GM18870 (cell line): Measurements from ENCODE around the gene ELMO2.
A peak's percentile ranks its signal among the peaks of the same experiment; 100 is the strongest.

Source experiments
- ATAC-seq: cut with Tn5 transposase; IDR thresholded peaks from one replicate; pipeline ENCODE4 v1.9.1; 2021; ENCODE audit warnings: moderate library complexity; ENCODE audit not compliant: unreplicated experiment

The ELMO2 gene, protein sequence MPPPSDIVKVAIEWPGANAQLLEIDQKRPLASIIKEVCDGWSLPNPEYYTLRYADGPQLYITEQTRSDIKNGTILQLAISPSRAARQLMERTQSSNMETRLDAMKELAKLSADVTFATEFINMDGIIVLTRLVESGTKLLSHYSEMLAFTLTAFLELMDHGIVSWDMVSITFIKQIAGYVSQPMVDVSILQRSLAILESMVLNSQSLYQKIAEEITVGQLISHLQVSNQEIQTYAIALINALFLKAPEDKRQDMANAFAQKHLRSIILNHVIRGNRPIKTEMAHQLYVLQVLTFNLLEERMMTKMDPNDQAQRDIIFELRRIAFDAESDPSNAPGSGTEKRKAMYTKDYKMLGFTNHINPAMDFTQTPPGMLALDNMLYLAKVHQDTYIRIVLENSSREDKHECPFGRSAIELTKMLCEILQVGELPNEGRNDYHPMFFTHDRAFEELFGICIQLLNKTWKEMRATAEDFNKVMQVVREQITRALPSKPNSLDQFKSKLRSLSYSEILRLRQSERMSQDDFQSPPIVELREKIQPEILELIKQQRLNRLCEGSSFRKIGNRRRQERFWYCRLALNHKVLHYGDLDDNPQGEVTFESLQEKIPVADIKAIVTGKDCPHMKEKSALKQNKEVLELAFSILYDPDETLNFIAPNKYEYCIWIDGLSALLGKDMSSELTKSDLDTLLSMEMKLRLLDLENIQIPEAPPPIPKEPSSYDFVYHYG

DNA sequence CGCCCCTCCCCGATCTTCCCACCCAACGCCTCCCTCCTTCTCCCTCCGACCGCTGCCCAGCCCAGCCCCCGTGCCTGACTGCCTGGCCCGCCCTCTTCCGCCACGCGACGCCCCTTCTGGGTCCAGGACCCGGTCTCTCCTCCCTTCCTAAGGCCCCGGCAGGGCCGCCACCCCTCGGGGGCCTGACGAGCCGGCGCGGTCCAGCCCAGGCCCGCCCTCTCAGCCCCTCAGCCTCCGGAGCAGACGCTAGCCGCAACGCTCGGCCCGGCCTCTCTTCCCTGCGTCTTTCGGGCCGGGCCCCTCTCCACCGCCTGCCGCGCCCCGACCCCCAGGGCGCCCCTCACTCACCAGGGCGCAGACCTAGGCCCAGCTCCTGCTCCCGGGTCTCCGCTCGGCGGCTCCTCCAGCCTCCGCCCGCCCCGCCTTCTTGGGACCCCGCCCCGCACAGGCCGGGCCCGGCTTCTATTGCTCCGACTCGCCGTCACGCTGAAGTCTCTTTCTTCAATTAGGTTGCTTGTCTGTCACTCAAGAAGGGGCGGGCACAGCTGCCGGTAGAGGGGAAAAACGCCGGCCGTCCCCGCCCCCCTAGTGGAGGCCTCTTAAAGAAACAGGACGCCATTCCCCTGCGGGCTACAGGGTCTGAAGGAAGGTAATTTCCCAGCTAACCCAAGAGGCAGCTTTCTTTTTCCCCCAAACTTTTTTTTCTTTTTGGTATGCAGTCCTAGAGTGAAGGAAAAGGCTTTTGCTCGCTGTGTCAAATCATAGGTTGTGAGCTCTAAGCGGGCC, at the start of gene ELMO2:
ELMO2 (minus strand) TSS at position 416 of the 786 bp plus-strand sequence. CDS start 12,133 bp downstream, outside the sequence.
- ATAC-seq: peak; percentile 81

DNA sequence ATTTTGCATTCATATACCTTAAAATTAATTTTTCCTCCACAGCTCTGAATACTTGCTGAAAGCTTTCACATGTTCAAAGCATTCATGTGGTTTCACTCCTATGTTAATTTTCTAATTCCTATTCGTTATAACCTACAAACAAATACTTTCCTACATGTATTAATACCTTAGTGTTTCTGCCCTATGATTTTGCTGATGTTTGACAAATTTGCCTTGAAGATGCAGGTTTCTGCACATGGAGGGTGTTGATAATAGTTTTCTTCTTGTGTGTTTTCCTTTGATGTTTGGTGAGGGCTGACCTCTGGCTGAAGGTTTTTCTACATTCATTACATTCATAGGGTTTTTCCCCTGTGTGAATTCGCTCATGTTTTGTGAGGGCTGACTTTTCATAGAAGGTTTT, 49.3 kb upstream of the ELMO2 start:
- ATAC-seq: no peak

DNA sequence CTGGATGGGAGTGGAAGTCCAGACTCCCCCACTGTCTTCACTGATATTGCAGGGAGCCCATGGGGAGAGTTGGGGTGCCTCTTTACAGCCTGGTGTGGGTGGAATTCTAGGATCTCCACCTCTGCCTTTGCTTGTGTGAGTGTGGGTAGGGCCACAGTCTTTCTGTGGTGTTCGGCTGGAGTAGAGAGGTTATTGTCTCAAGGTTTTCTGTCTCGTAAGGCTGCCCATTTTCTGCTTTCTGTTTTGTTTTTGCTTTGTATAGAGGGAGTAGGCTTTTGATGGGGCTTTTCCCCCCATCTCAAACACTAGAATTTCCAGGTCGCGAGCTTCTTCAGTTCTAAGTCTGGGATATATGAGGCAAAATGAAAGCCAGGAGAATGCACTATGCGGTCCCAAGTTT, 40.4 kb upstream of the ELMO2 start:
- ATAC-seq: no peak

DNA sequence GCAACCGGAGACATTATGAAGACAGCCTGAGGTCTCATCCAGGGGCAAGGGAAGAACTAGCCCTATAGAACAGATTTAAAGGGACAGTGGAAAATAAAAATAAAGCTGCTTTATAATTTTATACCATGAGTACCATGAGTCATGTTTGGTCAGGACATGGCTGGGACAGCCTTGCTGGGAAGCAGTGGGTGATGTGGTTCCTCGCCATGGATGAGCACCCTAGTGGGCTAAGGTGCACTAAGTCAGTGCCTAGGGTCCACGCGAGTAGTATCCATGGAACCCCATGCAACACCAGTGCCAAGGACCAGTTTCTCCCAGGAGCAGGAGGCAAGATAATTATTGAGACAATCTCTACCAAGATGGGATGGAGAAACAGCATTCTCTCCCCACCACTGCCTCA, 33.4 kb upstream of the ELMO2 start:
- no peak for ATAC-seq

DNA sequence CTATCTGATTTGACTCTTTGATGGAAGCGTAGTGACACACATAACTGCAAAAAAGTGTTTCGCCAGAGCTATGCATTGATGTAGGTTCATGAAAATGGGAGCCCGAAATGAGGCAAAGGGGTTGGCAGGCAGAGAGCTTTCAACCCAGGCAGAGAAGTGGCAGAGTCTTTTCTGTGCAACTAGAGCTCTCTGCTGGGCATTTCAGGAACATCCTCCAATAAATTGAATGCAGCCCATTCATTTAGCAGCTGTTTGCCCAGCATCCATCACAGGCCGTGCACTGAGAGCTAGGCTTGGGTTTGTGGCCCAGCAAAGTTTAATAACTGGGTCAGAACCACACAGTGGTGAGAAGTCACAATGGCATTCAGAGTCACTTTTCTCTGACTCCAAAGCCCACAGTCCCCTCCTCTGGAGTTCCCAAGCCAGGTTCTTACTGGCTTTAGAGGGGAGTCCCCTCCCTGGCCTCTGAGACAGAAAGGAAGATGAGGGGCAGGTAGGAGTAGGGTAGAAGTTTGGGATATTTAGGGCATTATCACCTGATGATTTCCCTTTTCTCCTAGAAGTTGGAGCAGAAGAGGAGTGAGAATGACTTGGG, 31.8 kb upstream of the ELMO2 start:
- no peak for ATAC-seq

DNA sequence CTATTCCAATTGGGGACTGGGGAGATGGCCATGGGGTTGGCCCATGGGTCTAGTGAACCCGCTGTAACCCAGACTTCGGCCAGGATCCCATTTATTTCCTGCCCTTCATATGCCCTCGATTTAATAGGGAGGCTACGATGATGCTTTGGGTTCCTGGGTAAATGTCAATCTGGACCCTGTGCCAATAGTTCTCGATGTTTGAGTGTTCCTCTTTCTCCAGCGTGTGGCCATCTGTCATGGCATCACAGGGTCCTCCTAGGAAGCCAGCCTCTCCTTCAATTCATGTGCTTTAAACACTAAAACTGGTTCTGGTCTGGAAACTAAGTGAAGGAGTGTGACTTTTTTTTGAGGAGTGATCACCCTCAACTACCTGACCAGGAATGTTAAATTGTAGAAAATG, 28.7 kb upstream of the ELMO2 start:
- no peak for ATAC-seq

DNA sequence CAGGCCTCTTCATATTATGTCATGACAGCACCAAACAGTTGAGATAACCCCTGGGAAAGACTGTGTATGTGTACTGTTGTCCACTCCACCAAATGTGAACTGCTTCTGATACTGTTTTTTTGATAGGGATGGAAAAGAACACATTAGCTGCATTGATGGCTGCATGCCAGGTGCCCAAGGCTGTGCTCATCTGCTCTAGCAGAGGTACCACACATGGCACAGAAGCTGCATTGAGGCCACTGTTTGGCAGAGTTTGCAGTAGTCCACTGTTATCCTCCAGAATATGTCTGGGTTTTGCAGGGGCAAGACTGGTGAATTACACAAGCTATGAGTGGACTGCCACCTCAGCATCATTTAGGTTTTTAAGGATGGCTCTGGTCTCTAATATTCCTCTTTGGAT, 28.2 kb upstream of the ELMO2 start:
- ATAC-seq: no peak

DNA sequence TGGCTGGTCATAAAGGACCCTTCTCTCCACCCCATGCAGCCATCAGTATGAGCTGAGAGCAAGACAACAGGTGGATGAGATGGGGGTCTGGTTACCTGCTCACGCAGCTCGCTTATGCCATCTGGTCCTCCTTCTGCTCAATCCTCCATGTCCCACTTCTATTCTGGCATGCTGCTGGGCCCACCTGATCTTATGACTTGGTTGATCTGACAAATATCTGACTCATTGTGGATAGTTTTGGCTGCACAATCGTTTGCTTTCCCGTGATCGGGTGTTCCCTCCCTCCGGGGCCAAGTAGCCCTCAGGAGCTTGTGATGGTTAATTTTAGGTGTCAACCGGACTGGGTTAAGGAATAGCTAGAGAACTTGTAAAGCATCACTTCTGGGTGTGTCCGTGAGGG, 26.6 kb upstream of the ELMO2 start:
- ATAC-seq: no peak

DNA sequence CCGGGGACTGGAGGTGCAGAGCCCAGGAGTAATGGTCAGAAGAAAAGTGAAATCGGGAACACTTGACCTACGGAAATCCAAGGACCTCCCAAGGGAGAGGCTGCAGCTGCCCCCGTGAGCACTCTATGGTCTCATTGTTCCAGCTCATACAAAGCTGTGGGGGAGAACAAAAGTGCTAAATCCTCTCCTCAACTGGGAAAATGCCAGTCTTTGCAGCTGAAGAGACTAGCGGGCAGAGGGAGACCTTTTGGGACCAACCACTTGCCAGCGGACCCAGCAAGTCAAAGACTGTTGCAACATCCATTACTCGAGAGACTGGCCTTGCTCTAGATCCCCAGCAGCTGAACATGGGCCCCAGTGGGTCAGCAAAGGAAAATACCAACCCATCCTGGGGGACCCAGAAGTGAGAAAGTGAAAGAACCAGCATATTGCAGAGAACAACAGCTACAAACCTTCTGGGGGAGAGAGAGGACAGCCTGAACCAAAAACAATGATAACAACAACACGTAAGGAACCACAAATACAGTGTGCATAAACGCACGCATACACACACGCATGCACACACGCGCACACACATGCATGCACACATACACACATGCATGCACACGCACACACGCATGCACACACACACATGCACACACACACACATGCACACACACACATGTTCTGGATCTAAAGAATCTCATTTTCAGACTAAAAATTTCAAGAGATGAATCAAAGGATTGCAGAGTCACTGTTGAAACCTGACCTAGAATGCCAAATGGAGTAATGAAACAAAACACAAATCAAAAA, 24.7 kb upstream of the ELMO2 start:
- ATAC-seq: no peak

DNA sequence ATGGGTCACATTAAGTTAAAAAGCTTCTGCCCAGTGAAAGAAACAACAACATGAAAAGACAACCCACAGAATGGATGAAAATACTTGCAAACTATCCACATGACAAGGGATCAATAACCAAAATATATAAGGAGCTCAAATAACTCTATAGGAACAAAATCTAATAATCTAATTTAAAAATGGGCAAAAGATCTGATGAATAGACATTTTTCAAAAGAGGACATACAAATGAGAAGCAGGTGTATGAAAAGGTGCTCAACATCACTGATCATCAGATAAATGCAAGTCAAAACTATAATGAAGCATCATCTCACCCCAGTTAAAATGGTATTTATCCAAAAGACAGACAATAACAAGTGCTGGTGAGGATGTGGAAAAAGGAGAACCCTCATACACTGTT, 21.0 kb upstream of the ELMO2 start:
- ATAC-seq: no peak

DNA sequence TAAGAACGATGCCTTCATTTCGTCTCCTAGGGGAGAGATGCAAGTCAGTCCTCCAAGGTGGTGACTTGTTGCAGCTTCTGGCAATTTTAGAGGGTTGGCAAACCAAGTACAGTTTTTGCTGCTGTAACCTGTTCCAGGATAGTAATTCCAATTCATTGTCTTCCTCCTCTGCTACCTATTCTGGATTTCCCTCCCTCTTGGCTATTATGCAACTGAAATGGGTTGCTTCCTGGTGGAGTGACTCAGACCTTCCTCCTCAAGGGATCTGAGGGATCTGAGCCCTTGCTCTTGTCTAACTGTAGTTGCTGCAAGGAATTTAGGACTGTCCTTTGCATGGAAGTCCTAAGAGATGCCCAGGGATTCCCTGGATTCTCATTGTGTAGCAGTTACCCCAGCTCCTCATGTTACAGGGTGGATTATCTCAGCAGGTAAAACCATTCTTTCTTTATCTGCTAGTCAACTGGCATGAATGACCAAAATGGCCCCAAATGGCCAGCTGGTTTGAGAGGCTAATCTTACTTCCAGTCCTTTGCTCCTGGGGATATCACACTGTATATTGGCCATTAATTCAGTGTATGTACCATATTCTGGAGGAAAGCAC, 17.6 kb upstream of the ELMO2 start:
- no peak for ATAC-seq

DNA sequence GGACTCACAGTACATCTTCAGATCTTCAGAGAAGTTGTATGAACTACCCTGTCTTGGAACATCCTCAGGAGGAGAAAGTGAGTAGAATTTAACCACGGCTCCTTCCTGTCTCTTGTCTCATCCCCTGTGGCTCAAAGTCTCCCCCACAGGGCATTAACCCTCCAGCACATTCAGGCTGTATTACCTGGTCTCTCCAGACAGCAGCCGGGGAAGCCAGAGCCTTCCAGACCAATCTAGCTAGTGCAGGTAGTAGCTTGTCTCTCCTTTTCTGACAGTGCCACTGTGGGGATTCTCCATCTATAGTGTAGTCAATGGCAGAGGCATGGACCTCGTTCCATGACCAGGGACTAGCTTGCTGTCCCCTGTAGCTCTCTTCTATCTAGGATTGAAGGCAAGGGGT, 16.9 kb upstream of the ELMO2 start:
- no peak for ATAC-seq

DNA sequence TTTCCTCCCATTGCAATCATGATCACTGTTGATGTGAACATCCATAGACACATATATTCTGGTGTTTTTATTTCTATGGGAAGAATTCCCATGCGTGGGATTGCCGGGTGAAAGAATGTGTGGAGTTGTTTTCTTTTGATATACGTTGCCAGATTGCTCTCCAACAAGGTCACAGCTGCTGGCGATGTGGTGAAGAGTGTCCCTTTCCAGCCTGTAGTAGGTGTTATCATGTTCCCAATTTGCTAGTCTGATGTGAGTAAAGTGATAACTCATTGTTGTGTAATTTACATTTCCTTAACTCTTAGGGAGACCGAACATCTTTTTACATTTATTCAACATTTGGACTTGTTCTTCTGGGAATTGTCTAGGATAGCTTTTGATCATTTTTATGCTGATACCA, 14.5 kb upstream of the ELMO2 start:
- ATAC-seq: no peak

DNA sequence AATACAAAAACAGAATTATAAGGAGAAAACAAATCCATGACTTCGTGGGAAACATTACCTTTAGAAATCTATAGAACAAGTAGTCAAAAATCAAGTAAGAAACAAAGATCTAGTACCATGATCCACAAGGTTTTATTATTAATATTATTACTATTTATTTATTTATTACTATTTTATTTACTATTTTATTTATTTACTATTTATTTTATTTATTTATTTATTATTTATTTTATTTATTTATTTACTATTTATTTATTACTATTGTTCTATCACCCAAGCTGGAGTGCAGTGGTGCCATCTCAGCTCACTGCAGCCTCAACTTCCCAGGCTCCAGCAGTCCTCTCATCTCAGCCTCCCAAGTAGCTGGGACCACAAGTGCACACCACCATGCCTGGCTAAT, 13.5 kb upstream of the ELMO2 start:
- ATAC-seq: no peak

DNA sequence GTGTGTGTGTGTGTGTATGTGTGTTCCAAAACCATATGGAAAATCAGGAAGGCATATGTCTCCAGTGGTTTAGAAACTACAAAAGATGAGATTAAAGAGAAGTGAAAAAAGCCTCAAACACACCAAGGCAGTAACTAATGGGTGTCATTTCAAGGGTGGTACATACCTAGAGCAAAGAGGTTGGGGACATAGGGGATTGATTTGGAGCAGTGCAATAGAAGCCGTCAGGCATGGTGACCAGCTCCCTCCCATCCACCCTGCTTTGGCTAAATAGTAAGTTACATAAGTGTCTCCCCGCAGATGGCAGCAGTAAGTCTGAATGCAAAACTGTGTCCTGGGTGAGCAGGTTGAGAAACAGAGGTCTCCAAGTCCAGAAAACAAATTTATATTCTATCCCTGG, 10.4 kb upstream of the ELMO2 start:
- no peak for ATAC-seq

DNA sequence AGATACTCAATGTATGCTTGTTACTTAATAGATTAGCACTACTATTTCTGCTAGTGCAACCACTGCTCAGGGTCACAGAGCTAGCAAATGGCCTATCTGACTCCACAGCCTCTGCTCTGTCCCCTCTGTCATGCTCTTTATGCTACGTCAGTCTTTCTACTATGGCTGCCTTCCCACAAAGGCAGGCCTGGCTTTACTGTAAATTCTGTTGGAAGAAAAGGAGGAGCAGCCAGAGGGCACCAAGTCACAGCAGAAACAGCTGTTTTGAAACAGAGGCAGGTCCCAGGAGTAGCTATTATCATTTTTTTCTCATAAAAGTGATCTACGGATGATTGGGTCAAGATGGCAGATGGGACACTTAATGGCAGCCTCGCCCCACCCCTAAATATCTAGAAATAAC, 10.0 kb upstream of the ELMO2 start:
- ATAC-seq: no peak

DNA sequence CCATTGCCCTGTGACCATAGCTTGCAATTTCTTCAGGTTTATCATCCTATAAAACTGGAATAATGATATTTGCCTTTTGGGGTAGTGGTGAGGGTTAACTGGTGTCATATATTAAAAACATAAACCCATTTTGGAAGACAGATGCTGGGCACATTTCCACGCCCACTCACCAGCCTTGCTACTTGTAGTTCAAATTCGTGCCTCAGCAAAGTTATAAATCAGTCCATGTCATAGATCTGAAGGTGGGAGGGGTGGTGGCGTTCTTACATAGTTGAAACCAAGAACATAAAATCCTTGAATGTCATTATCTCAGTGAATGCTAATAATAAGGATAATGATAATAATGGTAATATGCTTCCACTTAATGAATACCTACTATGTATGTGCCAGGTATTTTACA, 9.4 kb upstream of the ELMO2 start:
- no peak for ATAC-seq

DNA sequence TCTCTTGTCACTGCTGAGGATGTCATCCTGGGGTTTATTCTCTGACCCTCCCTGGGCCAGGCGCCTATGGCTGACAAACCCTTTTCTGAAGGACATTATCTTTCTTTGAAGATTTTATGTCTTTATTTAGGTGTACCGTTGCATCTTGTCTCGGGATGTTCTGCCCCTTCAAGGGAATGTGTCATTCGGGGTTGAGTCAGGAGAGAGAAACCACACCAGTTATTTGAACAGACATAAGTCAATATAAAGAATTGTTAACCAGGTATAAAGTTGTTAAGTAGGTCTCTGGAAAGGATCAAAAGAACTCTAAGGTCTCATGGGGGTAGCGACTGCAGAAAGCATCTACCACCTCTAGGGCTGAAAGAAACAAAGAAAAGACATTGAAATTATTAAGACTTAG, 8.2 kb upstream of the ELMO2 start:
- no peak for ATAC-seq

DNA sequence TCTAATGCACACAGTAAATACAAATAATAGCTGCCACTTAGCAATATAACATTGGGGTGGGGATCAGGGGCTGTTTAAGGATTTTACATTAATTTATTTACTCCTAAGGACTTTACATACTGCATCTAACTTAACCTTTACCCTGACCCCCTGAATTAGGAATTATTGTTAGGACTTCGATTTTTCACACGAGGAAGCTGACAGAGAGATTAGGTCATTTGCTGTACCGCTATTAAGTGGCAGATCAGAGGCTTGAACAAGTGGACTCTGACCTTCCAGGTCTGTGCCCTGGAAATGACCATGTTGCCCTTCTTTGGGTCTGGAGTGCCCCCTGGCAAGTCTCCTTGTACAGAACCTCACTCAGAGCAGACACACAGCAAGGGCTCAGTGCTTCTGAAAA, 5.2 kb upstream of the ELMO2 start:
- ATAC-seq: no peak

DNA sequence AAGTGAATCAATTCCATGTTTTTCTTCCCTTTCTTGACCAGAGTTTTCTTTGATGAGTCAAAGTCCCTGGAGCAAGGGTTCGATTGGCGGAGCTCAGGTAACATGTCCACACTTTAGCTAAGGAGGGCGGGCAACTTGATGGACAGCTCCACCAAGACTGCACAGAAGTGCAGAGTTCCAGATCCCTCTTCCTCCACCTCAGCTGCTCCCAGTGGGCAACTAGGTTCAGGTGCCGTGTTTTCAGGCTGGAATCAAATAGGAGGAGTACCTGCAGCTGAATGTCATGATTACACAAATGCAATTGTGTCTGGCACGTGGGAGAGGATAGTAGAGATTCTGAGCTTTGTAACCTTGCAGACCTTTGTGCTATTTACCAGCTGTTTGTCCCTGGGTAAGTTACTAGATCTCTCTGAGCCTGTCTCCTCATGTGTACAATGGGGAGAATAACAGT, 1.9 kb upstream of the ELMO2 start:
- ATAC-seq: no peak
